Psoas muscle (tissue), 8 donors: ENCODE measurements around the gene STYK1. TPM values are rescaled to one million over a fixed set of nuclear protein-coding genes. Genes with fewer than 3 reads are reported as not detected.
"Not testable (repeated sequence)": the region's sequence is repeated elsewhere in the genome, so short reads cannot be mapped to it uniquely, and the experiment has no call there.

ENCODE experiments used
- ATAC-seq, 4 donors: fragments of 200-7000 bp; cut with Tn5 transposase; one replicate each; pipeline ENCODE4 v1.9.1; 2020; ENCODE audit warnings: moderate library complexity in 3 of 4, mild to moderate bottlenecking in 2 of 4
- DNase-seq, 2 donors: peaks; one replicate each; pipeline ENCODE4 v3.0.0-alpha.2; 2020
- H3K27ac ChIP-seq: fragments of 200-600 bp; one replicate; pipeline ENCODE4 v1.8.0; 2022
- H3K27me3 ChIP-seq, 3 donors: fragments of 200-600 bp in 1 of 3; one replicate each; pipeline versions ENCODE4 v1.6.1 to v1.8.0; 2013 to 2022; ENCODE audit warnings: low read length in 2 of 3, mild to moderate bottlenecking in 2 of 3, moderate library complexity in 1 of 3; ENCODE audit not compliant: insufficient read depth in 3 of 3
- H3K36me3 ChIP-seq, 2 donors: fragments of 200-600 bp in 1 of 2; one replicate each; pipeline versions ENCODE4 v1.6.1 to v1.8.0; 2013 to 2022; ENCODE audit warnings: low read depth in 1 of 2, mild to moderate bottlenecking in 1 of 2, moderate library complexity in 1 of 2; ENCODE audit not compliant: insufficient read depth in 1 of 2
- H3K4me1 ChIP-seq: fragments of 200-600 bp; one replicate; pipeline ENCODE4 v1.8.0; 2022
- H3K4me3 ChIP-seq: fragments of 200-600 bp; one replicate; pipeline ENCODE4 v1.8.0; 2022; ENCODE audit warnings: mild to moderate bottlenecking
- H3K9me3 ChIP-seq: fragments of 200-600 bp; one replicate; pipeline ENCODE4 v1.8.0; 2022
- WGBS, 3 donors: extraction: QIAGEN DNeasy Blood & Tissue Kit; methylation state at CpG; one replicate each; pipeline versions ENCODE4 v1.1.6 to v1.1.7; 2013; 5-methylcytosine and 5-hydroxymethylcytosine counted together
- intact Hi-C, 2 donors: fragments of 100-400 bp; cut with DNase I; formaldehyde crosslinking; loops; one replicate each; pipeline versions ENCODE4 v1.11.0 to v1.14.2; 2022
- polyA plus RNA-seq, 3 donors: library from polyadenylated mRNA; stranded (reverse); fragments of 200-250 nt; gene quantifications; one replicate each; pipeline ENCODE4 v1.2.3, GENCODE V29; 2013
- total RNA-seq, 4 donors: library from RNA; stranded (reverse); fragmentation: NEBNext Ultra II Directional in 2 of 4; extraction: Animal tissue kit (Norgen Biotek cat#: 25700) in 2 of 4; gene quantifications; one replicate each; pipeline versions ENCODE4 v1.2.1 to v1.2.4, GENCODE V29; 2021 to 2023
- TF ChIP-seq, protein P1 (sequence below): fragments of 200-600 bp; IDR thresholded peaks from one replicate; pipeline ENCODE4 v1.8.0; 2022; ENCODE audit warnings: antibody characterized with exemption
- donor health status: healthy with polysubstance abuse.
- donor health status: DM: no; HTN: no; CAD: no; lungs with moderate emphysema.
- donor health status: Bipolar disorder and iron deficiency.
- donor health status: healthy.
- donor health status: DM: yes; HTN: yes; CAD: no.
- donor health status: DM: no; HTN: no; CAD: no.
- donor health status: DM: no; HTN: no; CAD: no.
- donor health status: DM: yes; HTN: yes; CAD: no.

The STYK1 gene
- total and polyA plus RNA-seq, 7 donors: 0.03 to 0.29 (median 0.09) TPM; not detected in 2

DNA sequence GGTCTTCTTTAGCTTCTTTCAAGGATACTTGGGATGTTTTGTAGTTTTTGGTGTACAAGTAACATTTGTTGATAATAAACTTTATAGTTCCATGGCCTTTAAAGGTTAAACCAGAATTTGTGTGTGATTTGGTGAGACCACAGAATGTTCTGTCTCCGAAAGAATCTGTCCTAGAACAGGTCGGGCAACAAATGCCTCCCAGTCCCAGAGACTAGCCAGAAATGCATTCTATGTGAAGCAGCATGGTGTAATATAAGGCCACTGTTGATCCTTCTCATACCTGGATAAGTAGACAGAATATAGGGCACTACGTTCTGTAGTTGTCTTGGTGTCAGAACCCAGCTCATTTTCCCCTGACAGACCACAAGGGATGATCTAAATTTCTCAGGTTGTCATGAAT lies 10.0 kb downstream of the STYK1 start:
- WGBS, 3 donors: 80 to 87% (median 85%) methylated on average over 3 of the region's 3 CpGs
- Histone ChIP-seq H3K9me3 (no peaks in the 10 kb centered on the region), H3K36me3 (no peaks in the 10 kb centered on the region), H3K27ac (no peak overlapping the region), H3K4me3 (no peak overlapping the region), H3K4me1 (no peaks in the 10 kb centered on the region), H3K27me3 (no peaks in the 10 kb centered on the region)
- TF ChIP-seq, protein P1, sequence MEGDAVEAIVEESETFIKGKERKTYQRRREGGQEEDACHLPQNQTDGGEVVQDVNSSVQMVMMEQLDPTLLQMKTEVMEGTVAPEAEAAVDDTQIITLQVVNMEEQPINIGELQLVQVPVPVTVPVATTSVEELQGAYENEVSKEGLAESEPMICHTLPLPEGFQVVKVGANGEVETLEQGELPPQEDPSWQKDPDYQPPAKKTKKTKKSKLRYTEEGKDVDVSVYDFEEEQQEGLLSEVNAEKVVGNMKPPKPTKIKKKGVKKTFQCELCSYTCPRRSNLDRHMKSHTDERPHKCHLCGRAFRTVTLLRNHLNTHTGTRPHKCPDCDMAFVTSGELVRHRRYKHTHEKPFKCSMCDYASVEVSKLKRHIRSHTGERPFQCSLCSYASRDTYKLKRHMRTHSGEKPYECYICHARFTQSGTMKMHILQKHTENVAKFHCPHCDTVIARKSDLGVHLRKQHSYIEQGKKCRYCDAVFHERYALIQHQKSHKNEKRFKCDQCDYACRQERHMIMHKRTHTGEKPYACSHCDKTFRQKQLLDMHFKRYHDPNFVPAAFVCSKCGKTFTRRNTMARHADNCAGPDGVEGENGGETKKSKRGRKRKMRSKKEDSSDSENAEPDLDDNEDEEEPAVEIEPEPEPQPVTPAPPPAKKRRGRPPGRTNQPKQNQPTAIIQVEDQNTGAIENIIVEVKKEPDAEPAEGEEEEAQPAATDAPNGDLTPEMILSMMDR: no peak
- intact Hi-C loops: no loop called here
- DNase-seq (no peak), ATAC-seq (no peak)

DNA sequence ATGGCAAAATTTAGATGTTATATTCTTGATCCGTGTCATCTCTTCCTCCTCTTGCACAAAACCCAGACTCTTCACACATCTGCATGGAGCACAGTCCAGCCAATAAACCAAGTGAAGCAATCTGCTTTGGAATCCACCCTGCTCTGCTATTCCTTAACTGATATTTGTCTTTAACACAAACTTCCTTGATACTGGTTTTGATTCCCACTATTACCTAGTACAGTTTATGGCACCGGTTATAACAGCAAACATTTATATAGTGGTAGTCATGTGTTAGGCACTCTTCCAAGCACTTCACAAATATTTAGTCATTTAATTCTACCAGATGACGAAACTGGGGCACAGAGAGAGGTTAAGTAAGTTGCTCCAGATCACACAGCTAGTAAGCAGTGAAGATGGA lies 12.5 kb downstream of the STYK1 start:
- Histone ChIP-seq H3K9me3 (no peaks in the 10 kb centered on the region), H3K36me3 (no peaks in the 10 kb centered on the region), H3K4me3 (no peak overlapping the region), H3K27me3 (no peaks in the 10 kb centered on the region), H3K27ac (no peak overlapping the region), H3K4me1 (no peaks in the 10 kb centered on the region)
- 72 to 77% (median 73%) methylated on average over 3 of the region's 3 CpGs for WGBS, 3 donors
- DNase-seq (no peak), ATAC-seq (no peak)
- intact Hi-C loops: no loop called here
- TF ChIP-seq, protein P1: no peak

DNA sequence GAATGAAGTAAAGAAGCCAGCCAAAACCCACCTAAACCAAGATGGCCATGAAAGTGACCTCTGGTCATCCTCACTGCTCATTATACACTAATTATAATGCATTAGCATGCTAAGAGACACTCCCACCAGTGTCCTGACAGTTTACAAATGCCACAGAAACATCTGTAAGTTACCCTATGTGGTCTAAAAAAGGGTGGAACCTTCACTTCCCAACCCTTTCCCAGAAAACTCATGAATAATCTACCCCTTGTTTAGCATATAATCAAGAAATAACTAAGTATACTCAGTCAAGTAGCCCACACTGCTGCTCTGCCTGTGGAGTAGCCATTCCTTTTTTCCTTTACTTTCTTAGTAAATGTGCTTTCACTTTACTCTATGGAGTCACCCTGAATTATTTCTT lies 19.8 kb downstream of the STYK1 start:
- no peaks in the 10 kb centered on the region for H3K4me1 ChIP-seq
- TF ChIP-seq, protein P1: no peak
- intact Hi-C loops: no loop called here
- no peak overlapping the region for H3K27ac ChIP-seq
- DNase-seq (no peak), ATAC-seq (no peak)
- no peak overlapping the region for H3K4me3 ChIP-seq
- H3K9me3 ChIP-seq: no peaks in the 10 kb centered on the region
- no peaks in the 10 kb centered on the region for H3K36me3 ChIP-seq
- no peaks in the 10 kb centered on the region for H3K27me3 ChIP-seq

DNA sequence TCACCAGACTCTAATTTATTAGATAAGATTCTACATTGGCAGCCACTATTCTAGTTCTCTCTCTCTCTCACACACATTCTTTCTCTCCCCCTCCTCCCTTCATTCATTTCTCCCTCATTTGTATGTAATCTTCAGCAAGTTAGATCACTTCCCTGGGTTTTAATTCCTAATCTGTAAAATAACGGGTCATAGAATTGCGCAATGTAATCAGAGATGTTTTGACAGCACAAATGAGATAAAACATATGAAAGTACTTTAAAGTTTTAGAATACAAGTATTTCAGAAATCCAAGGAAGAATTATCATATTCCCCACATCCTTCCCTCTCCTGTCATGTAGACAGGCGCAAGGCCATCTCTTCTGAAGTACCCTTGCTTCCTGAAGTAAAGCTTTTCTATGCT lies 21.7 kb downstream of the STYK1 start:
- no peak overlapping the region for H3K4me3 ChIP-seq
- 82 to 87% (median 85%) methylated on average over 3 of the region's 3 CpGs for WGBS, 3 donors
- no peaks in the 10 kb centered on the region for H3K4me1 ChIP-seq
- H3K36me3 ChIP-seq: no peaks in the 10 kb centered on the region
- DNase-seq: no peak
- TF ChIP-seq, protein P1: no peak
- intact Hi-C loops: no loop called here
- no peak overlapping the region for H3K27ac ChIP-seq
- no peak for ATAC-seq
- H3K9me3 ChIP-seq: no peaks in the 10 kb centered on the region
- no peaks in the 10 kb centered on the region for H3K27me3 ChIP-seq

DNA sequence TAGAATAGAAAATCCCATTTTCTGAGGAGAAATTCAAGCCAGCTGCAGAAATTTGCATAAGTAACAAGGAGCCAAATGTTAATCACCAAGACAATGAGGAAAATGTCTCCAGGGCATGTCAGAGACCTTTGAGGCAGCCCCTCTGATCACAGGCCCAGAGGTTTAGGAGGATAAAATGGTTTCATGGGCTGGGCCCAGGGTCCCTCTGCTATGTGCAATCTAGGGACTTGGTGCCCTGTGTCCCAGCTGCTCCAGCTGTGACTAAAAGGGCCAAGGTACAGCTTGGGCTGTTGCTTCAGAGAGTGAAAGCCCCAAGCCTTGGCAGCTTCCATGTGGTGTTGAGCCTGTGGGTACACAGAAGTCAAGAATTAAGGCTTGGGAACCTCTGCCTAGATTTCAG lies 27.3 kb downstream of the STYK1 start:
- intact Hi-C loops, H3K27ac ChIP-seq, H3K9me3 ChIP-seq, H3K4me3 ChIP-seq, H3K36me3 ChIP-seq, H3K4me1 ChIP-seq, H3K27me3 ChIP-seq, DNase-seq, ATAC-seq: not testable (repeated sequence)
